ENCODE data around the gene SLC9A9. TPM values are rescaled to one million over a fixed set of nuclear protein-coding genes. Genes with fewer than 3 reads are reported as not detected.

The SLC9A9 gene
- total RNA-seq, 8 experiments from 2014 or later = 0.29 to 11.3 (median 5.9) TPM

DNA sequence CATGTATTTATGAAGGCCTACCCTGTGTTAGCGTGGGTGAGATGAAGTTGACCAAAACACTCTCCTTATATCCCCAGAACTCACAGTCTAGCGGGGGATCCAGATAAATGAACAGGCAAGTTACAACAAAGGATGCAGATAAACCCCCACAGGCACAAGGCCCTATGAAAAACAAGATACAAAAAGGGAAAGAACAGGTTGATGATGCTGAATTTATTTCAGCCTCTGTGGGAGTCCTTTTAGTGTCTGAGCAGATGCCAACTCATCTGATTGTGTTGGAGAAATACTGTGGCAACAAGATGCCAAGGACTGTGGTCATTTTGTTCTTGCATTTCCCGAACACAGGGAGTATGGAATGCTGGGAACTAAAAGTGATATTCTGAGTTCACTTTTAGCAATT is 428.7 kb downstream of the SLC9A9 start:
- ATAC-seq (replicated peaks in 6 of 8) = no peak
- WGBS, 10 experiments = 44 to 100% (median 85%) methylated on average over 1 to 3 of the region's 3 CpGs; no CpG with 5 or more reads in 2 of the 10 experiments
- H3K4me3 ChIP-seq = no peak overlapping the region
- no peaks in the 10 kb centered on the region for H3K4me1 ChIP-seq (replicated peaks in 1 of 2)
- H3K27ac ChIP-seq = no peak overlapping the region
- in situ Hi-C loops (cut with MboI; ENCODE audit: low pct_unique_long_range_greater_than_20kb in 2 of 9, low sequenced_read_pairs in 9 of 9, unreplicated experiment in 9 of 9) = no loop called here

DNA sequence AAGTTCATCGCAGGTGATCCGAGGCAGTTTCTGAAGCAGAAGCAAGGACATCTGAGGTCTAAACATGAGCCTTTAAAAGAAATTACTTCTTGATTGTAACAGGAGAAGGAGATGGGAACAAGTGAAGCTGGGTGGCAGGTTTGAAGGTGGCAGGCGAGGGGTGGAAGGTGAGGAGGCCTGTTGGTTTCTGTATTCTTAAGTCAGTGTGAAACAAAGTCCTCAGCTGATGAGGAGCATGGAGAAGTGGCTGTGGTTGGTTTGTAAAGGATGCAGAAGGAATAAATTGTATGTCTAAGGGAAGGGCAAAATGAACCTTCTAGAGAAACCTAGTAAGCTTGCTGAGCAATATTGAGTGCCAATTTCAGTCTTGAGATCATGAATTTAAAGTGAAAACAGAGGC is 429.9 kb downstream of the SLC9A9 start:
- no peaks in the 10 kb centered on the region for H3K4me1 ChIP-seq (replicated peaks in 1 of 2)
- in situ Hi-C loops (cut with MboI; ENCODE audit: low pct_unique_long_range_greater_than_20kb in 2 of 9, low sequenced_read_pairs in 9 of 9, unreplicated experiment in 9 of 9) = no loop called here
- ATAC-seq (replicated peaks in 6 of 8) = no peak
- 64 to 100% (median 93%) methylated on average over 1 to 3 of the region's 3 CpGs; no CpG with 5 or more reads in 1 of the 10 experiments for WGBS, 10 experiments
- H3K4me3 ChIP-seq = no peak overlapping the region
- no peak overlapping the region for H3K27ac ChIP-seq

DNA sequence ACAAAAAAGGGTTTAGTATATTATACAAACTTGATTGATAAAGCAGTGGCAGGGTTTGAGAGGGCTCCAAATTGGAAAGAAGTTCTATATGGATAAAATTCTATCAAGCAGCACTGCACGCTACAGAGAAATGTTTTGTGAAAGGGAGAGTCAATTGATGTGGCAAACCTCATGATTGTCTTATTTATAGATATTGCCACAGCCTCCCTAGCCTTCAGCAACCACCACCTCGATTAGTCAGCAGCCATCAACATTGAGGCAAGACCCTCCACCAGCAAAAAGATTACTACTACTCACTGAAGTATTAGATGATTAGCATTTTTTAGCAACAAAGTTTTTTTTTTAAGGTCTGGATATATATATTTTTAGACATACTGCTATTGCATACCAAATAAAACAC is 432.0 kb downstream of the SLC9A9 start:
- H3K4me1 ChIP-seq (replicated peaks in 1 of 2) = no peaks in the 10 kb centered on the region
- H3K27ac ChIP-seq = no peak overlapping the region
- in situ Hi-C loops (cut with MboI; ENCODE audit: low pct_unique_long_range_greater_than_20kb in 2 of 9, low sequenced_read_pairs in 9 of 9, unreplicated experiment in 9 of 9) = no loop called here
- WGBS, 10 experiments = 60 to 100% (median 90%) methylated on average over 1 to 2 of the region's 2 CpGs
- no peak for ATAC-seq (replicated peaks in 6 of 8)
- H3K4me3 ChIP-seq = no peak overlapping the region

DNA sequence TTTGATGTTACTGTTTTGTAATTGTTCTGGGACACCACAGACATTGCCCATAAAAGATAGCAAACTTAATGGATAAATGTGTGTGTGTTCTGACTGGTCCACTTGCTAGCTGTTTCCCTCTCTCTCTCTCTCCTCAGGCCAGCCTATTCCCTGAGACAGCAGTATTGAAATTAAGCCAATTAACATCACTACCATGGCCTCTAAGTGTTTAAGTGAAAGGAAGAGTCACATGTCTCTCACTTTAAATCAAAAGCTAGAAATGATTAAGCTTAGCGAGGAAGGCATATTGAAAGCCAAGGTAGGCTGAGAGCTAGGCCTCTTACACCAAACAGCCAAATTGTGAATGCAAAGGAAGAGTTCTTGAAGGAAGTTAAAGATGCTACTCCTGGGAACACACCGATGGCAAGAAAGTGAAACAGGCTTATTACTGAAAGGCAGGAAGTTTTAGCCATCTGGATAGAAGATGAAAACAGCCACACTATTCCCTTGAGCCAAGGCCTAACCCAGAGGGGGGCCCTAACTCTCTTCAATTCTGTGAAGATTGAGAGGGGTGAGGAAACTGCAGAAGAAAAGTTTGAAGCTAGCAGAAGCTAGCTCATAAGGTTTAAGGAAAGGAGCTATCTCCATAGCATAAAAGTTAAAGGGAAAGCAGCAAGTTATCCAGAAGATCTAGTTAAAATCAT is 433.6 kb downstream of the SLC9A9 start:
- no peak overlapping the region for H3K27ac ChIP-seq
- no peak for ATAC-seq (replicated peaks in 6 of 8)
- WGBS, 10 experiments = 63 to 100% (median 80%) methylated on average over 1 to 2 of the region's 2 CpGs; no CpG with 5 or more reads in 4 of the 10 experiments
- H3K4me3 ChIP-seq = no peak overlapping the region
- no peaks in the 10 kb centered on the region for H3K4me1 ChIP-seq (replicated peaks in 1 of 2)
- in situ Hi-C loops (cut with MboI; ENCODE audit: low pct_unique_long_range_greater_than_20kb in 2 of 9, low sequenced_read_pairs in 9 of 9, unreplicated experiment in 9 of 9) = no loop called here

DNA sequence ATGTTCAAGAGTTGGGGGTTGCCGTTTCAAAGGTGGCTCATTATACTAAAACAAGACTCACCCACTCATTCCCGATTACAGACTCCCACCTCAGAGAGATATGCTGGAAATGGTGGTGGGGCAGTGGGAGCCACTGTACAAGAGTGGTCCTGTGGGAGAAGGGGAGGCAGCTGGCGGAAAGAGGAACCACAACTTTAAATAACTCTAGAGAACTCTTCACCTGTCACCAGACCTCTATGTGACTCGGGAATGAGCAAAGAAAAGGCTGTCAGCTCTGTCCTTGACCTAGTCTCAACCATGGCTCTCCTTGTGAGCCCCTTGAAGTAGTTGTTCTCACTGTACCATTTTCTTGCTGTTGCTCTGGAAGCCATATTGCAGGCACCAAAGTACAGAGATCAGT is 434.9 kb downstream of the SLC9A9 start:
- in situ Hi-C loops (cut with MboI; ENCODE audit: low pct_unique_long_range_greater_than_20kb in 2 of 9, low sequenced_read_pairs in 9 of 9, unreplicated experiment in 9 of 9) = no loop called here

DNA sequence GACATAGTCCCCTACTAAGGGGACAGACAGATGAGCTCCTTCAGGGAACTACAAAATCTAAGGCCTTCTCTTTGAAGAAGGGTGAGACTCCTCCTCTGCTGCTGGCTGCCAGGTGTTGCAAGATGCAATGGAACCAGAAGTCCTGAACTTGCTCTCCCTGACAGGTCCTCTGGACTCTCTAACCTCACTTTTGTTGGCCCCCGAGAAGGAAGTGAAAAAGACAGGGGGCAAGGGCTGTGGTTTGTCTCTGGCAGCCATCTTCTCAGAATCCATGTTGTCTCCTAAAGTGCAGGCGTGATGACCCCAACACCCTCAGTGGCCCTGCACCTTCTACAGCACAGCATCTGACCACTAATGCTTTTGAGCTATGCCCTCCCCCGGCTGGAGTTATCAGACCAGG is 436.2 kb downstream of the SLC9A9 start:
- ATAC-seq (replicated peaks in 6 of 8) = no peak
- WGBS, 10 experiments = 82 to 100% (median 92%) methylated on average over 1 to 3 of the region's 3 CpGs; no CpG with 5 or more reads in 6 of the 10 experiments

More for the DNA sequence above, 434.9 kb downstream of the SLC9A9 start:
- H3K4me3 ChIP-seq = no peak overlapping the region
- H3K4me1 ChIP-seq (replicated peaks in 1 of 2) = no peaks in the 10 kb centered on the region
- WGBS, 10 experiments = 50 to 100% (median 82%) methylated on average over 1 to 4 of the region's 4 CpGs; no CpG with 5 or more reads in 2 of the 10 experiments
- ATAC-seq (replicated peaks in 6 of 8) = no peak
- H3K27ac ChIP-seq = no peak overlapping the region

DNA sequence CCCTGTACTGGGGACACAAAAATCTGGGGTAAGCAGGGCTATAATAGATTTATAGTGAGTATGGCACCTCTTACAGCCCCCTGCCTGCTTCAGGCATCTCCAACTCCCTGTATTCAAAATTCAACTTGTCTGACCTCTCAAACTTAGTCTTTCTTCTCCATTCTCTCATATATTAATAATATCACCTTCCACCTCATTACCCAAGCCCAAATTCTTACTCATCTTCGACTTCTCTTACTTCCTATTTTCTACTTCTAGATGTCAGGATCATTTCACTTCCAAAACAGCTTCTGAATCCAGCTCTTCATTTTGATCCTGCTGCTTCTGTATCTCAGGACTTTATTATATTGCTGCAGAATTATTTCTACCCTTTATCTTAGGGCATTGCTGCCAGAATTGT is 438.0 kb downstream of the SLC9A9 start:
- 31 to 93% (median 50%) methylated on average over 1 of the region's 1 CpG; no CpG with 5 or more reads in 3 of the 10 experiments for whole genome bisulfite sequencing, 10 experiments
- H3K4me3 ChIP-seq = no peak overlapping the region
- H3K4me1 ChIP-seq (replicated peaks in 1 of 2) = no peaks in the 10 kb centered on the region
- no peak overlapping the region for H3K27ac ChIP-seq
- in situ Hi-C loops (cut with MboI; ENCODE audit: low pct_unique_long_range_greater_than_20kb in 2 of 9, low sequenced_read_pairs in 9 of 9, unreplicated experiment in 9 of 9) = no loop called here
- no peak for ATAC-seq (replicated peaks in 6 of 8)

More for the DNA sequence above, 436.2 kb downstream of the SLC9A9 start:
- Histone ChIP-seq H3K4me1 (replicated peaks in 1 of 2) (no peaks in the 10 kb centered on the region), H3K27ac (no peak overlapping the region), H3K4me3 (no peak overlapping the region)
- in situ Hi-C loops (cut with MboI; ENCODE audit: low pct_unique_long_range_greater_than_20kb in 2 of 9, low sequenced_read_pairs in 9 of 9, unreplicated experiment in 9 of 9) = no loop called here

DNA sequence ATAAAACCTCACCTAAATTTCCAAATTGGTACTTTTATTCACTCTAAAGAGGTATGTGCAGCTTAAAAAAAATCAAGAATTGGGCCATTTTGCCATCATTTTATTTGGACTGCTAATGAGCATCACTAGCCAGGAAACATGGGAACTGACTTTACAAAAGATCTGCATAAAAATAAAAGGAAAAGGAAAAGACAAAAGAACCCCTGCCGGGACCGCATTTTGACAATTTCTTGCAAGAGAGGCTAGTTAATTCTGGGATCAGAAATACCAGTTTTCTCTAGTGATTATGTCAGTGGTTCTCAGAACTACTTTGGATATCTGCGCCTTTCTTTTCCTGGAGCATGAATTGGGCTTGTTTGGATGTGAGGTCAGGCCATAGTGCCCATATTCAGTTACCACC is 439.5 kb downstream of the SLC9A9 start:
- H3K4me1 ChIP-seq (replicated peaks in 1 of 2) = no peaks in the 10 kb centered on the region
- no peak for ATAC-seq (replicated peaks in 6 of 8)
- H3K27ac ChIP-seq = no peak overlapping the region
- WGBS, 10 experiments = 71 to 100% (median 95%) methylated on average over 1 to 3 of the region's 3 CpGs
- in situ Hi-C loops (cut with MboI; ENCODE audit: low pct_unique_long_range_greater_than_20kb in 2 of 9, low sequenced_read_pairs in 9 of 9, unreplicated experiment in 9 of 9) = no loop called here
- no peak overlapping the region for H3K4me3 ChIP-seq

DNA sequence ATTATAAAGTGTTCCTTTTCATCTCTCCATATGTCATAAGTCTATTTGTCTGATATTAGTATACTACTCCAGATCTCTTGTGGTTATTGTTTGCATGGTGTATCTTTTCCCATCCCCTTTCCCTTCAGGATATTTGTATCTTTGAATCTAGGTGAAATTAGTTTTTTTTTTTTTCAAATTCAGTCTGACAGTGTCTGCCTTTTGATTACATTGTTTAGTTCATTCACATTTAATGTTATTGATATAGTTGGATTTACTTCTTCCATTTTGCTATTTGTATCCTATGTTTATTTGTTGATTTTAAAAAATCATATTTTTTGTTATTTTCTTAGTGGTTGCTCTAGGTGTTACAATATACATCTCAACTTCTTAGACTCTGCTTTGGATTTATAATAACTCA is 445.7 kb downstream of the SLC9A9 start:
- Histone ChIP-seq H3K4me3 (no peak overlapping the region), H3K4me1 (replicated peaks in 1 of 2) (no peaks in the 10 kb centered on the region), H3K27ac (no peak overlapping the region)
- no peak for ATAC-seq (replicated peaks in 6 of 8)
- in situ Hi-C loops (cut with MboI; ENCODE audit: low pct_unique_long_range_greater_than_20kb in 2 of 9, low sequenced_read_pairs in 9 of 9, unreplicated experiment in 9 of 9) = no loop called here

DNA sequence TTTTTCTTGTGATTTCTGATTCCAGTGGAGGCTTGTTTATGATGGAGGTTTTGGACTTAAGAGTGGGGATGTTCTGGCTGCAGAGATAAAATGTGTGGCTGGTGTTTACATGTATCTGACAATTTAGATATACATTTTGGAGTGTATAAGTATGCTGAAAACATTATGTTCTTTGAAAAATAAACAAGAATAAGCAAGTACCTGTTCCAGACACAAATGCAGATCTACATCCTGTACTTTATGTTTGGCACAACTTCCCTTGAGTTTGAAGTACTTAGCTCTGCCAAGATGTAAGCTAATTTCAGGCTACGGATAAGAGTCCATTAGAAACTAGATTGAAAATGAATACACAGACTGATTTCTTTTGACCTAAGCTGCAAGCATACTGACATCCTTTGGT is 451.5 kb downstream of the SLC9A9 start:
- Histone ChIP-seq H3K4me1 (replicated peaks in 1 of 2) (no peaks in the 10 kb centered on the region), H3K27ac (no peak overlapping the region), H3K4me3 (no peak overlapping the region)
- 67 to 89% (median 85%) methylated on average over 1 of the region's 1 CpG; no CpG with 5 or more reads in 6 of the 10 experiments for WGBS, 10 experiments
- no peak for ATAC-seq (replicated peaks in 6 of 8)
- in situ Hi-C loops (cut with MboI; ENCODE audit: low pct_unique_long_range_greater_than_20kb in 2 of 9, low sequenced_read_pairs in 9 of 9, unreplicated experiment in 9 of 9) = no loop called here

DNA sequence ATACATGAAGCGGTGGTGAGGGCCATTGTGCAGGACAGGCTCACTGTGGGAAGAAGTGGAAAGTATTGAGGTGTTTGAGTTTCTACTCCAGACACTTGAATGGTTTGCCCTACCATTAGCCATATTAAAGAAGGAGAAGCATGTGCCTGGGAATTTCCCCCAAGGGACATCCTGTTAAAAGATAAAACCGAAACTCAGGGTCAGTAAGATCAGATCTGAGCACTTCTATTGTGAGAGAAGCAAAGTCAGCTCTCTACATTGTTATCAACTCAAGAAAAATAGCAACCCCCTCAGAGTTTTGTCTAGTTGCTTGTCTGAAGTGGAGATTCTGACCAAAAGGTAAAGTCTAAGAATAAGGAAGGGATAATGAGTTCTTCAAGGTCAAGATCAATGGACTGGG is 458.9 kb downstream of the SLC9A9 start:
- WGBS, 10 experiments = 80 to 100% (median 100%) methylated on average over 1 to 2 of the region's 2 CpGs
- in situ Hi-C loops (cut with MboI; ENCODE audit: low pct_unique_long_range_greater_than_20kb in 2 of 9, low sequenced_read_pairs in 9 of 9, unreplicated experiment in 9 of 9) = no loop called here
- H3K4me3 ChIP-seq = no peak overlapping the region
- no peak for ATAC-seq (replicated peaks in 6 of 8)
- H3K4me1 ChIP-seq (replicated peaks in 1 of 2) = no peaks in the 10 kb centered on the region
- no peak overlapping the region for H3K27ac ChIP-seq

DNA sequence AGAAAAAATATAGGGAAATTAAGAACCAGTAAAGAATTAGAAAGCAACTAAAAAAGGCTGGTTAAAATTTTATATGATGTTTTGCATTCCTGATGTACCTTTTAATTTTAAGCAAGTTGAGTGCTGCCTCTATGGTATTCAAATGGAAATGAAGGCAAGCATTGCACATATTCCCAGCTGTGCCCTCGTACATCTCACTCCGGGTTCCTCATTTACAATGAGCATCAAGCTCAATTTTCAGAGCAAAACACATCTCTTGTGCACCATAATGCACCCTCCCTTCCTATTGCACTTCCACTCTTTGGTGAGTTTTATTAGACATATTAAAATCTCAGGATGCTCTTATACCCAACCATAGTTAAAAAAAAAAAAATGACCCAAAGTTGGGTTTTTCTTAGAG is 460.8 kb downstream of the SLC9A9 start:
- Histone ChIP-seq H3K4me3 (no peak overlapping the region), H3K4me1 (replicated peaks in 1 of 2) (no peaks in the 10 kb centered on the region), H3K27ac (no peak overlapping the region)
- no peak for ATAC-seq (replicated peaks in 6 of 8)
- in situ Hi-C loops (cut with MboI; ENCODE audit: low pct_unique_long_range_greater_than_20kb in 2 of 9, low sequenced_read_pairs in 9 of 9, unreplicated experiment in 9 of 9) = no loop called here
- WGBS, 10 experiments = 0 to 63% (median 27%) methylated on average over 2 of the region's 2 CpGs; no CpG with 5 or more reads in 2 of the 10 experiments

DNA sequence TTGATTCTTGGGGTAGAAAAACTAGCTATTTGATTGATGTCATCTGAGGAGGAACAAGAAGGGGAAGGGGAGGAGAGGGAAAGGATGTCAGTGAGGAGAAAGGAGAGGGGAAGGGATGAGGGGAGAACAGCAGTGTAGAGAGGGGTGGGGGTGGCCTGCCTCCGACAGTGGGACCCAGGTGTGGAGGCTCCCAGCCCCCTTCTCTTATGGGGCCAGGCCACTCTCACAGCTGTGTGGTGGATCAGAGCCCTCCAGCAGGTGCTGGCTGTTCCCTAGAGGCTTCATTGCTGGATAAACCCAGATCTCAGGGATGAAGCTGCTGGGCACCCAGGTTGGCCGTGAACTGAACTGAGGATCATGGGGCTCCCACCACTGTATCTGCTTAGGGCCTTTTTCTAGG is 464.2 kb downstream of the SLC9A9 start:
- Histone ChIP-seq H3K4me1 (replicated peaks in 1 of 2) (no peaks in the 10 kb centered on the region), H3K4me3 (no peak overlapping the region), H3K27ac (no peak overlapping the region)
- WGBS, 10 experiments = 83 to 100% (median 100%) methylated on average over 1 of the region's 2 CpGs; no CpG with 5 or more reads in 7 of the 10 experiments
- in situ Hi-C loops (cut with MboI; ENCODE audit: low pct_unique_long_range_greater_than_20kb in 2 of 9, low sequenced_read_pairs in 9 of 9, unreplicated experiment in 9 of 9) = no loop called here
- ATAC-seq (replicated peaks in 6 of 8) = no peak

DNA sequence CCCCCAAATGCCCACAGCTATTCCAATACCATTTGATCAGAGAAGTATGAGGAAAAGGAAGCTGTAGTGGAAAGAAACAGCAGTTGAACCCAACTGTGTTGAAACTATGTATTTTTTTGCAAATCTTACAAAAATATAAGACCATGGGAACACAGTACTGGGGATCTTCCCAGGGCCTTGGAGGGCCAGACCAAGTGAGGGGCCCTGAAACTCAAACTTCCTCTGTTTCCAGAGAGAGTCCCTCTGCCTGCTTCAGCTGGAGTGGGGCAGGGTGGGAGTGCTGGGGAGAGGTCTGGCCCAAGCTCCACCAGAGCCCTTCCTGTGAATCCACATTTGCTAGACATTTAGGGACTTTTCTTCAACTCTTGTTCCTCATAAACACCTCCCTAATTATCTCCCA is 464.8 kb downstream of the SLC9A9 start:
- in situ Hi-C loops (cut with MboI; ENCODE audit: low pct_unique_long_range_greater_than_20kb in 2 of 9, low sequenced_read_pairs in 9 of 9, unreplicated experiment in 9 of 9) = no loop called here
- ATAC-seq (replicated peaks in 6 of 8) = peak in 1 of 8 experiments; percentile 46
- H3K4me1 ChIP-seq (replicated peaks in 1 of 2) = no peaks in the 10 kb centered on the region
- no peak overlapping the region for H3K4me3 ChIP-seq
- H3K27ac ChIP-seq = no peak overlapping the region

Data from motor neuron (in vitro differentiated cells).